CD4-positive, alpha-beta T cell (primary cell): ENCODE results near the gene SELENOS. TPM values are rescaled to one million over a fixed set of nuclear protein-coding genes. Genes with fewer than 3 reads are reported as not detected.

Source experiments
- ATAC-seq: fragments of 200-7000 bp; cut with Tn5 transposase; one replicate; pipeline ENCODE4 v1.10.0; 2022; ENCODE audit warnings: mild to moderate bottlenecking; ENCODE audit not compliant: poor library complexity
- CTCF ChIA-PET: fragments of 350-600 bp; sonication (Branson Sonifier 250); formaldehyde crosslinking; loops from one replicate; lab custom pipeline; 2021; ENCODE audit warnings: antibody characterized with exemption, inconsistent platforms; lab: Charles Lee
- POLR2A ChIA-PET: fragments of 350-600 bp; sonication (Branson Sonifier 250); formaldehyde crosslinking; loops from one replicate; lab custom pipeline; 2021; ENCODE audit warnings: antibody characterized with exemption, inconsistent platforms; lab: Charles Lee
- DNase-seq, 14 experiments: peaks; one replicate each; pipeline ENCODE4 v3.0.0-alpha.2; 2013 to 2020; ENCODE audit warnings: mixed read lengths in 2 of 14
- H3K27ac ChIP-seq, 2 donors: one replicate each; pipeline versions ENCODE4 v1.5.1 to v1.7.0; 2013; ENCODE audit warnings: low read length in 2 of 2, low read depth in 1 of 2, mild to moderate bottlenecking in 1 of 2
- H3K27me3 ChIP-seq, 2 experiments: 1 replicate in 1 of 2; 2 replicates in 1 of 2; pipeline versions ENCODE4 v1.6.1 to v1.7.0; 2013; ENCODE audit warnings: low read length in 2 of 2, control low read depth in 1 of 2, mild to moderate bottlenecking in 1 of 2, moderate library complexity in 1 of 2; ENCODE audit not compliant: insufficient read depth in 2 of 2, control insufficient read depth in 1 of 2
- H3K36me3 ChIP-seq: one replicate; pipeline ENCODE4 v1.6.1; 2013; ENCODE audit warnings: low read length, control low read depth; ENCODE audit not compliant: insufficient read depth
- H3K4me1 ChIP-seq: one replicate; pipeline ENCODE4 v1.6.1; 2013; ENCODE audit warnings: low read length, control low read depth; ENCODE audit not compliant: insufficient read depth
- H3K4me3 ChIP-seq: one replicate; pipeline ENCODE4 v1.5.1; 2013; ENCODE audit warnings: mild to moderate bottlenecking, low read length, moderate library complexity
- H3K9me3 ChIP-seq, 2 experiments: 1 replicate in 1 of 2; 2 replicates in 1 of 2; pipeline versions ENCODE4 v1.6.1 to v1.7.0; 2013; ENCODE audit warnings: low read length in 2 of 2, mild to moderate bottlenecking in 2 of 2, control low read depth in 1 of 2, moderate library complexity in 1 of 2; ENCODE audit not compliant: control insufficient read depth in 1 of 2, insufficient read depth in 1 of 2
- H3K27ac Mint-ChIP-seq: one replicate; pipeline ENCODE4 v1.8.0; 2020; ENCODE audit warnings: mixed read lengths
- H3K27me3 Mint-ChIP-seq: one replicate; pipeline ENCODE4 v1.8.0; 2021; ENCODE audit warnings: mixed read lengths
- H3K36me3 Mint-ChIP-seq: one replicate; pipeline ENCODE4 v1.8.0; 2021; ENCODE audit warnings: low read depth, mixed read lengths
- H3K4me1 Mint-ChIP-seq: one replicate; pipeline ENCODE4 v1.8.0; 2021; ENCODE audit warnings: low read depth, mixed read lengths
- H3K4me3 Mint-ChIP-seq: one replicate; pipeline ENCODE4 v1.8.0; 2020; ENCODE audit warnings: mild to moderate bottlenecking, mixed read lengths
- H3K9me3 Mint-ChIP-seq: one replicate; pipeline ENCODE4 v1.8.0; 2020; ENCODE audit warnings: mixed read lengths
- intact Hi-C, 2 experiments: fragments of 100-400 bp; cut with DNase I in 1 of 2; cut with micrococcal nuclease in 1 of 2; formaldehyde crosslinking; loops; one replicate each; pipeline versions ENCODE4 v1.15.1 to v1.9.0; 2023 to 2025; cut with DNase I, micrococcal nuclease
- total RNA-seq, 174 experiments: library from RNA in 2 of 174; stranded (reverse) in 2 of 174; gene quantifications; one replicate each; pipeline ENCODE4 v1.2.3 and lab custom pipeline; 2021 to 2026
- TF ChIP-seq, protein P1 (sequence below): fragments of 200-600 bp; IDR thresholded peaks from one replicate; pipeline ENCODE4 v1.8.0; 2022; ENCODE audit warnings: antibody characterized with exemption, mild to moderate bottlenecking

SELENOS gene
- total RNA-seq, 2 experiments from 2014 or later: 41.7 to 48.5 TPM

- ATAC-seq: no peak
- peaks cover 0 to 15% of the 10 kb centered on the region in 2 experiments for H3K9me3 ChIP-seq
- H3K27me3 ChIP-seq: no peaks in the 10 kb centered on the region
- H3K36me3 ChIP-seq: peaks cover 5% of the 10 kb centered on the region
- Mint-ChIP-seq H3K36me3 (peaks cover 73% of the 10 kb centered on the region), H3K4me1 (peaks cover 38% of the 10 kb centered on the region), H3K9me3 (peaks cover 6% of the 10 kb centered on the region), H3K27me3 (no peaks in the 10 kb centered on the region), H3K4me3 (no peak overlapping the region), H3K27ac (no peak overlapping the region)
- peaks cover 6% of the 10 kb centered on the region for H3K4me1 ChIP-seq
- no peak for DNase-seq
- CTCF ChIA-PET: no interaction called here
- intact Hi-C loops: no loop called here
- H3K27ac ChIP-seq: no peak overlapping the region
- H3K4me3 ChIP-seq: no peak overlapping the region
- POLR2A ChIA-PET: no interaction called here
- TF ChIP-seq, protein P1, sequence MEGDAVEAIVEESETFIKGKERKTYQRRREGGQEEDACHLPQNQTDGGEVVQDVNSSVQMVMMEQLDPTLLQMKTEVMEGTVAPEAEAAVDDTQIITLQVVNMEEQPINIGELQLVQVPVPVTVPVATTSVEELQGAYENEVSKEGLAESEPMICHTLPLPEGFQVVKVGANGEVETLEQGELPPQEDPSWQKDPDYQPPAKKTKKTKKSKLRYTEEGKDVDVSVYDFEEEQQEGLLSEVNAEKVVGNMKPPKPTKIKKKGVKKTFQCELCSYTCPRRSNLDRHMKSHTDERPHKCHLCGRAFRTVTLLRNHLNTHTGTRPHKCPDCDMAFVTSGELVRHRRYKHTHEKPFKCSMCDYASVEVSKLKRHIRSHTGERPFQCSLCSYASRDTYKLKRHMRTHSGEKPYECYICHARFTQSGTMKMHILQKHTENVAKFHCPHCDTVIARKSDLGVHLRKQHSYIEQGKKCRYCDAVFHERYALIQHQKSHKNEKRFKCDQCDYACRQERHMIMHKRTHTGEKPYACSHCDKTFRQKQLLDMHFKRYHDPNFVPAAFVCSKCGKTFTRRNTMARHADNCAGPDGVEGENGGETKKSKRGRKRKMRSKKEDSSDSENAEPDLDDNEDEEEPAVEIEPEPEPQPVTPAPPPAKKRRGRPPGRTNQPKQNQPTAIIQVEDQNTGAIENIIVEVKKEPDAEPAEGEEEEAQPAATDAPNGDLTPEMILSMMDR: no peak
These were observed 49.0 kb downstream of the SELENOS start for GRCh38 chr15:101228313-101228712.

GRCh38 chr15:101225658-101226057, 51.6 kb downstream of the SELENOS start:
- H3K27me3 Mint-ChIP-seq: no peaks in the 10 kb centered on the region
- ATAC-seq: no peak
- ChIA-PET POLR2A (no interaction called here), CTCF (no interaction called here)
- H3K27ac ChIP-seq: no peak overlapping the region
- peak overlapping the region; percentile 30 for H3K27ac Mint-ChIP-seq
- peaks cover 0 to 15% of the 10 kb centered on the region in 2 experiments for H3K9me3 ChIP-seq
- no peaks in the 10 kb centered on the region for H3K27me3 ChIP-seq
- peaks cover 6% of the 10 kb centered on the region for H3K4me1 ChIP-seq
- H3K36me3 Mint-ChIP-seq: peaks cover 59% of the 10 kb centered on the region
- DNase-seq: no peak
- H3K4me3 ChIP-seq: no peak overlapping the region
- H3K36me3 ChIP-seq: no peaks in the 10 kb centered on the region
- TF ChIP-seq, protein P1: no peak
- H3K4me1 Mint-ChIP-seq: peaks cover 53% of the 10 kb centered on the region
- H3K4me3 Mint-ChIP-seq: no peak overlapping the region
- intact Hi-C loops: no loop called here
- peaks cover 6% of the 10 kb centered on the region for H3K9me3 Mint-ChIP-seq

Other genes starting within 250 kb of the SELENOS start
- gene CHSY1, start 25.4 kb downstream of the SELENOS start, total RNA-seq: 1 to 10 TPM; 5.8 to 6.7 TPM
- 100 to 1,000 TPM; 214 to 222 TPM for gene SNRPA1, start 17.8 kb upstream of the SELENOS start, total RNA-seq
- under 1 TPM in 1 of 2 experiments, not detected in 1; 0.28 TPM for gene PCSK6, start 212.2 kb upstream of the SELENOS start, total RNA-seq